NB4 (cell line): Measurements from ENCODE around the gene TYMP.

ENCODE experiments used
- DNase-seq: peaks from one replicate; pipeline ENCODE4 v3.0.0; 2010; ENCODE audit warnings: low read depth
- H3K4me3 ChIP-seq: one replicate; pipeline ENCODE4 v1.5.1; 2011; ENCODE audit warnings: mild to moderate bottlenecking, low read depth, low read length, moderate library complexity
- CTCF ChIP-seq: IDR thresholded peaks from one replicate; pipeline ENCODE4 v1.5.1; 2012; ENCODE audit warnings: low read depth, low read length
- MAX ChIP-seq: IDR thresholded peaks from 2 replicates; pipeline ENCODE4 v1.6.1; 2011; ENCODE audit warnings: low read depth, low read length
- MYC ChIP-seq: IDR thresholded peaks from 2 replicates; pipeline ENCODE4 v1.6.1; 2011; ENCODE audit warnings: low read depth, low read length
- POLR2A ChIP-seq: IDR thresholded peaks from 2 replicates; pipeline ENCODE4 v1.6.1; 2011; ENCODE audit warnings: mild to moderate bottlenecking; ENCODE audit not compliant: insufficient read length; ENCODE audit errors: extremely low read depth

The TYMP gene

GRCh38 chr22:50548921-50549790 is 19.3 kb upstream of the TYMP start:
- DNase-seq = no peak
- TF ChIP-seq CTCF (no peak), MAX (no peak), MYC (no peak), POLR2A (no peak)
- peak overlapping the region; percentile 34 for H3K4me3 ChIP-seq

- TF ChIP-seq POLR2A (peak; percentile 41), MYC (no peak), CTCF (peak; percentile 3)
- DNase-seq = peak; percentile 80
- H3K4me3 ChIP-seq = peak overlapping the region; percentile 34
Observed at GRCh38 chr22:50548040-50548920, 18.5 kb upstream of the TYMP start.

GRCh38 chr22:50547263-50547985 is 17.6 kb upstream of the TYMP start:
- no peak overlapping the region for H3K4me3 ChIP-seq
- TF ChIP-seq POLR2A = no peak
- no peak for DNase-seq

- no peak overlapping the region for H3K4me3 ChIP-seq
- TF ChIP-seq MYC (no peak), POLR2A (no peak), MAX (no peak), CTCF (no peak)
- no peak for DNase-seq
Observed at GRCh38 chr22:50546326-50547262, 16.8 kb upstream of the TYMP start.

- TF ChIP-seq POLR2A (no peak), CTCF (peak; percentile 22)
- peak; percentile 60 for DNase-seq
- H3K4me3 ChIP-seq = no peak within 1 kb of the TSS
Observed at GRCh38 chr22:50545522-50546325, 15.9 kb upstream of the TYMP start, which contains the start of gene KLHDC7B. Gene KLHDC7B, plus strand, starts transcription at chr22:50545899. Its CDS starts 345 bp downstream, at chr22:50546244.
